Sigmoid colon (tissue), 4 donors: ENCODE measurements around the gene TESMIN.

Experiments used
- CTCF ChIP-seq, 4 experiments: fragments of 450-650 bp in 3 of 4; fragments of 200-600 bp in 1 of 4; IDR thresholded peaks; one replicate each; pipeline ENCODE4 v1.5.1; 2016 to 2019; ENCODE audit warnings: antibody characterized with exemption in 4 of 4, mild to moderate bottlenecking in 3 of 4, moderate library complexity in 2 of 4
- POLR2A ChIP-seq, 2 donors: fragments of 450-650 bp; IDR thresholded peaks; one replicate each; pipeline ENCODE4 v1.6.1; 2016; ENCODE audit warnings: antibody characterized with exemption in 2 of 2, mild to moderate bottlenecking in 2 of 2, moderate library complexity in 2 of 2
- POLR2AphosphoS5 ChIP-seq, 4 donors: sonication (generic); formaldehyde crosslinking; IDR thresholded peaks; one replicate each; pipeline ENCODE4 v1.6.1; 2017; ENCODE audit warnings: antibody characterized with exemption in 4 of 4

DNA sequence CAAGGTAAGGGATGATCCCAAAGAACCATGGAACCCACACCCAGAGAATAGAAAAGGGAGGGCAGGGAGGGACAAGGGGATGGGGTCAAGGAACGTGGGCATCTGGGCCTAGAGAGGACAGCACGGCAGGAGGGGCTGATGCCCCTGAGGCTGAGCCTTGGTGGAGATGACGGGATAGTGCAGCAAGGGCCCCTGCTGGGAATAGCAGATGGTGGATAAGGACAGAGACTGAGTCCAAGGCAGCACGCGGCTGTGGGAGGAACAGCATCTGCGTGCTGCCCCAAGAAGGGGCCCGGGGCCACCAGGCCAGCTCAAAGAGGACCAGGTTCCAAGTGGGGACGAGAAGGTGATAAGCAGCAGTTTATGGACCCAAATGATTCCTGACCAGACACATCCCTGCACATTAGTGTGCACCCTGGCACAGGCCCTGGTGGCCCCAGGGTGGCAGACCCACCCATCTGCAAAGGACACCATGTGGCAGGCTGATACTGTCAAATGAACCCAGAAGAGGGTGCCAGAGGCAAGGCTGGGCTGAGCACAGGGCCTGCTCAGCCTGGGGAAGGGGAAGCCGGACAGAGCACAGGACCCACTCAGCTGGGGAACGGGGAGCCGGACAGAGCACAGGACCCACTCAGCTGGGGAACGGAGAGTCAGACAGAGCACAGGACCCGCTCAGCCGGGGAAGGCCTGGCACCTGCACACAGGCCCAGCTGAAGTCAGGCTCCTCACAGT lies 12.8 kb upstream of the TESMIN start:
- TF ChIP-seq CTCF (IDR thresholded peaks at IDR 0.05) (no peak), POLR2AphosphoS5 (IDR thresholded peaks at IDR 0.05) (no peak), POLR2A (IDR thresholded peaks at IDR 0.05) (no peak)
